HG03342 (cell line): ENCODE measurements around the gene GRB10.

Experiments
- ATAC-seq: cut with Tn5 transposase; IDR thresholded peaks from one replicate; pipeline ENCODE4 v1.9.1; 2021; ENCODE audit warnings: mild to moderate bottlenecking, moderate library complexity; ENCODE audit not compliant: unreplicated experiment

Gene GRB10

GRCh38 chr7:50615519-50616080 lies 167.1 kb downstream of the GRB10 start:
- ATAC-seq = no peak

- ATAC-seq = no peak
These were observed 167.8 kb downstream of the GRB10 start for GRCh38 chr7:50614721-50615518.

GRCh38 chr7:50613473-50613872 lies 169.2 kb downstream of the GRB10 start:
- no peak for ATAC-seq

- ATAC-seq = no peak
These were observed 170.0 kb downstream of the GRB10 start for GRCh38 chr7:50612704-50613103.

- ATAC-seq = peak; percentile 49
These were observed 172.0 kb downstream of the GRB10 start for GRCh38 chr7:50610521-50611277.

GRCh38 chr7:50608196-50608906 lies 174.3 kb downstream of the GRB10 start:
- peak; percentile 47 for ATAC-seq

GRCh38 chr7:50607524-50608125 lies 175.1 kb downstream of the GRB10 start:
- ATAC-seq = no peak

GRCh38 chr7:50605059-50605458 lies 177.6 kb downstream of the GRB10 start:
- no peak for ATAC-seq

- ATAC-seq = no peak
These were observed 179.4 kb downstream of the GRB10 start for GRCh38 chr7:50603287-50603686.

- ATAC-seq = no peak
These were observed 183.3 kb downstream of the GRB10 start for GRCh38 chr7:50599385-50599784.

GRCh38 chr7:50598460-50599343 lies 184.0 kb downstream of the GRB10 start:
- no peak for ATAC-seq

GRCh38 chr7:50596484-50596883 lies 186.2 kb downstream of the GRB10 start:
- ATAC-seq = no peak

GRCh38 chr7:50595491-50596102 lies 187.1 kb downstream of the GRB10 start:
- ATAC-seq = no peak

GRCh38 chr7:50594734-50595485 lies 187.8 kb downstream of the GRB10 start:
- peak; percentile 34 for ATAC-seq

GRCh38 chr7:50594136-50594535 lies 188.6 kb downstream of the GRB10 start:
- ATAC-seq = no peak

- no peak for ATAC-seq
These were observed 189.8 kb downstream of the GRB10 start for GRCh38 chr7:50592940-50593339.

GRCh38 chr7:50591480-50592438 lies 190.9 kb downstream of the GRB10 start:
- ATAC-seq = peak; percentile 68

- ATAC-seq = no peak
These were observed 191.6 kb downstream of the GRB10 start for GRCh38 chr7:50591098-50591479.
